Upper lobe of left lung (tissue), 6 donors: ENCODE data around the gene SACM1L. TPM values are rescaled to one million over a fixed set of nuclear protein-coding genes. Genes with fewer than 3 reads are reported as not detected.
A peak's percentile ranks its signal among the peaks of the same experiment; 100 is the strongest.

ENCODE experiments used
- ATAC-seq, 2 donors: fragments of 200-7000 bp; cut with Tn5 transposase; one replicate each; pipeline ENCODE4 v1.9.1; 2022; ENCODE audit warnings: mild to moderate bottlenecking in 2 of 2, moderate library complexity in 2 of 2; ENCODE audit not compliant: low FRiP score in 2 of 2
- DNase-seq, 2 donors: peaks; one replicate each; pipeline ENCODE4 v3.0.0-alpha.2; 2019 to 2020
- H3K27ac ChIP-seq, 4 donors: fragments of 200-600 bp; sonication (generic); one replicate each; pipeline ENCODE4 v1.5.1; 2016 to 2019
- H3K27me3 ChIP-seq, 4 donors: fragments of 200-600 bp; sonication (generic); one replicate each; pipeline ENCODE4 v1.5.1; 2017 to 2019
- H3K36me3 ChIP-seq, 4 donors: fragments of 200-600 bp; sonication (generic); one replicate each; pipeline ENCODE4 v1.5.1; 2016 to 2019
- H3K4me1 ChIP-seq, 4 donors: fragments of 200-600 bp; sonication (generic); one replicate each; pipeline ENCODE4 v1.5.1; 2018 to 2019
- H3K4me3 ChIP-seq, 4 donors: fragments of 200-600 bp; sonication (generic); one replicate each; pipeline ENCODE4 v1.5.1; 2017 to 2019; ENCODE audit warnings: mild to moderate bottlenecking in 2 of 4, moderate library complexity in 1 of 4
- H3K9me3 ChIP-seq, 4 donors: fragments of 200-600 bp; sonication (generic); one replicate each; pipeline ENCODE4 v1.5.1; 2018 to 2019
- CTCF ChIP-seq, 6 experiments: fragments of 450-650 bp in 4 of 6; fragments of 200-600 bp in 2 of 6; sonication (generic) in 2 of 6; IDR thresholded peaks; one replicate each; pipeline ENCODE4 v1.5.1; 2016 to 2019; ENCODE audit warnings: antibody characterized with exemption in 6 of 6
- EP300 ChIP-seq, 4 donors: sonication (generic); formaldehyde crosslinking; IDR thresholded peaks; one replicate each; pipeline ENCODE4 v1.5.1; 2017; ENCODE audit warnings: antibody characterized with exemption in 4 of 4, control low read depth in 2 of 4
- POLR2A ChIP-seq, 4 donors: fragments of 450-650 bp; IDR thresholded peaks; one replicate each; pipeline ENCODE4 v1.5.1; 2016 to 2017; ENCODE audit warnings: antibody characterized with exemption in 4 of 4, mild to moderate bottlenecking in 2 of 4
- POLR2AphosphoS5 ChIP-seq, 2 donors: sonication (generic); formaldehyde crosslinking; IDR thresholded peaks; one replicate each; pipeline ENCODE4 v1.5.1; 2017; ENCODE audit warnings: antibody characterized with exemption in 2 of 2
- WGBS, 2 donors: methylation state at CpG; one replicate each; pipeline ENCODE4 v1.1.5; 2017 to 2018; 5-methylcytosine and 5-hydroxymethylcytosine counted together
- total RNA-seq, 6 donors: library from RNA; depleted of rRNA in 4 of 6; stranded (reverse); fragments of >200 nt in 4 of 6; gene quantifications; one replicate each; pipeline versions ENCODE4 v1.1.0 to v1.2.1, GENCODE V29; 2016 to 2021
- donor health status: DM: no; HTN: no; CAD: no; lungs with moderate emphysema.
- donor health status: DM: no; HTN: yes; CAD: no; lungs with severe emphysema.

SACM1L gene
- total RNA-seq, 6 donors from 2014 or later, result 29.9 to 102 (median 63.9) TPM

DNA sequence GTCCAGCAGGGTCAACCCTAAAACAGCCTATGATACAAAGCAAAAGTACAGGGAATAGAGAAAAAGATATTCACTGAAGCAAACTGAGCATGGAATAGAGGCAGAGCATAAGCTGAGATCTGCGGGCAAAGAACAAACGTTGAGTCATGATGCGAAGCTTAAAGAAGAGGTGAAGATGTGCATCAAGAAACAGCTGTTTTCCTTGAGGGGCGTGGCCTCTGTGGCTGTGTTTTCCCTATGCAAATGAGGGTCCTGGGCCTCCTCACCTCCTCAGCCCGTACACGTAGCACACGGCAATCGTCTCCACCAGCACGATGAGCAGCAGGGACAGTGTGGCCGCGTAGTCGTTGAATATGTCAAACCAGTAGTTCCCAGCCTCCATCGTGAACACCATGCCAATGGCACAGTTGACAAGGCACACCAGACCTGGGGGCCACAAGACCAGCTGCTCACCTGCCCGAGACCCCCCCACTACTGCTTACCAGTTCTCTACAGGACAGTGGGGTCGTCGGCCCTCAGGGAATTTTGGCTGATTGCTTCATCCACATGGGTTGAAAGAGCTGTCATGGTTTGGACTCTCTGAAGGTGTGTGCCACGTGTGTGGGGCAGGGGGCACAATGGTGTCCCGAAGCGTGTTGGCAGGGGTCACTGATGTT lies 73.6 kb downstream of the SACM1L start:
- ATAC-seq (no peak), DNase-seq (peak in 1 of 2 donors; percentile 18)
- WGBS, 2 donors, result 86 to 92% methylated on average over 19 of the region's 19 CpGs
- H3K36me3 ChIP-seq, result no peaks in the 10 kb centered on the region
- peaks cover 0 to 7% (median 0%) of the 10 kb centered on the region in 4 donors for H3K4me1 ChIP-seq
- no peak overlapping the region for H3K4me3 ChIP-seq
- no peak for TF ChIP-seq CTCF (IDR thresholded peaks at IDR 0.05)
- no peak for TF ChIP-seq POLR2AphosphoS5 (IDR thresholded peaks at IDR 0.05)
- no peak for TF ChIP-seq EP300 (IDR thresholded peaks at IDR 0.05)
- TF ChIP-seq POLR2A (IDR thresholded peaks at IDR 0.05), result no peak
- H3K27me3 ChIP-seq, result no peaks in the 10 kb centered on the region
- no peaks in the 10 kb centered on the region for H3K9me3 ChIP-seq
- no peak overlapping the region for H3K27ac ChIP-seq

GRCh38 chr3:45763303-45763675 lies 74.1 kb downstream of the SACM1L start:
- Histone ChIP-seq H3K9me3 (no peaks in the 10 kb centered on the region), H3K4me3 (no peak overlapping the region), H3K27me3 (no peaks in the 10 kb centered on the region), H3K36me3 (no peaks in the 10 kb centered on the region), H3K27ac (no peak overlapping the region), H3K4me1 (peaks cover 0 to 7% (median 0%) of the 10 kb centered on the region in 4 donors)
- 93 to 100% methylated on average over 2 to 5 of the region's 5 CpGs for WGBS, 2 donors
- no peak for ATAC-seq
- DNase-seq, result no peak
- no peak for TF ChIP-seq POLR2AphosphoS5 (IDR thresholded peaks at IDR 0.05)
- TF ChIP-seq POLR2A (IDR thresholded peaks at IDR 0.05), result no peak
- TF ChIP-seq EP300 (IDR thresholded peaks at IDR 0.05), result no peak
- TF ChIP-seq CTCF (IDR thresholded peaks at IDR 0.05), result no peak

GRCh38 chr3:45765266-45765851 lies 76.2 kb downstream of the SACM1L start:
- H3K36me3 ChIP-seq, result no peaks in the 10 kb centered on the region
- no peaks in the 10 kb centered on the region for H3K27me3 ChIP-seq
- H3K4me1 ChIP-seq, result peaks cover 0 to 7% (median 0%) of the 10 kb centered on the region in 4 donors
- no peak for TF ChIP-seq EP300 (IDR thresholded peaks at IDR 0.05)
- TF ChIP-seq POLR2AphosphoS5 (IDR thresholded peaks at IDR 0.05), result no peak
- no peak for TF ChIP-seq CTCF (IDR thresholded peaks at IDR 0.05)
- TF ChIP-seq POLR2A (IDR thresholded peaks at IDR 0.05), result no peak
- H3K4me3 ChIP-seq, result no peak overlapping the region
- no peaks in the 10 kb centered on the region for H3K9me3 ChIP-seq
- DNase-seq (no peak), ATAC-seq (no peak)
- H3K27ac ChIP-seq, result no peak overlapping the region
- WGBS, 2 donors, result 91 to 92% methylated on average over 2 to 8 of the region's 9 CpGs

GRCh38 chr3:45765958-45766357 lies 76.8 kb downstream of the SACM1L start:
- no peaks in the 10 kb centered on the region for H3K36me3 ChIP-seq
- TF ChIP-seq EP300 (IDR thresholded peaks at IDR 0.05) (no peak), CTCF (IDR thresholded peaks at IDR 0.05) (no peak), POLR2A (IDR thresholded peaks at IDR 0.05) (no peak), POLR2AphosphoS5 (IDR thresholded peaks at IDR 0.05) (no peak)
- no peak overlapping the region for H3K4me3 ChIP-seq
- DNase-seq (no peak), ATAC-seq (no peak)
- H3K27me3 ChIP-seq, result no peaks in the 10 kb centered on the region
- no peaks in the 10 kb centered on the region for H3K9me3 ChIP-seq
- H3K4me1 ChIP-seq, result peaks cover 0 to 7% (median 0%) of the 10 kb centered on the region in 4 donors
- 86 to 89% methylated on average over 8 of the region's 8 CpGs for WGBS, 2 donors
- no peak overlapping the region for H3K27ac ChIP-seq
